Measurements from ENCODE around the gene SLC23A1. TPM values are rescaled to one million over a fixed set of nuclear protein-coding genes. Genes with fewer than 3 reads are reported as not detected.
"Not testable (repeated sequence)": the region's sequence is repeated elsewhere in the genome, so short reads cannot be mapped to it uniquely, and the experiment has no call there.

The SLC23A1 gene
- total and polyA plus RNA-seq, 4 donors = 10.0 to 18.0 (median 17.4) TPM

- H3K27ac ChIP-seq (ENCODE audit: low read depth in 1 of 2, low read length in 2 of 2) = no peak overlapping the region
- TF ChIP-seq JUND (IDR thresholded peaks at IDR 0.05) (no peak), HNF4G (IDR thresholded peaks at IDR 0.05) (no peak), MAX (IDR thresholded peaks at IDR 0.05) (no peak), ZBTB33 (IDR thresholded peaks at IDR 0.05) (no peak), EGR1 (IDR thresholded peaks at IDR 0.05; ENCODE audit: low read depth in 2 of 2) (no peak), CTCF (IDR thresholded peaks at IDR 0.05; ENCODE audit: low read depth, low read length, missing input control) (no peak), GABPA (IDR thresholded peaks at IDR 0.05 in 1 of 2, conservative IDR thresholded peaks at IDR 0.05 in 1 of 2) (no peak), TAF1 (conservative IDR thresholded peaks at IDR 0.05) (no peak), RAD21 (IDR thresholded peaks at IDR 0.05) (no peak), RXRA (IDR thresholded peaks at IDR 0.05) (no peak), FOXA1 (IDR thresholded peaks at IDR 0.05) (no peak)
- TF ChIP-seq, protein P1, sequence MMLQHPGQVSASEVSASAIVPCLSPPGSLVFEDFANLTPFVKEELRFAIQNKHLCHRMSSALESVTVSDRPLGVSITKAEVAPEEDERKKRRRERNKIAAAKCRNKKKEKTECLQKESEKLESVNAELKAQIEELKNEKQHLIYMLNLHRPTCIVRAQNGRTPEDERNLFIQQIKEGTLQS (IDR thresholded peaks at IDR 0.05) = no peak
- TF ChIP-seq, protein P2, sequence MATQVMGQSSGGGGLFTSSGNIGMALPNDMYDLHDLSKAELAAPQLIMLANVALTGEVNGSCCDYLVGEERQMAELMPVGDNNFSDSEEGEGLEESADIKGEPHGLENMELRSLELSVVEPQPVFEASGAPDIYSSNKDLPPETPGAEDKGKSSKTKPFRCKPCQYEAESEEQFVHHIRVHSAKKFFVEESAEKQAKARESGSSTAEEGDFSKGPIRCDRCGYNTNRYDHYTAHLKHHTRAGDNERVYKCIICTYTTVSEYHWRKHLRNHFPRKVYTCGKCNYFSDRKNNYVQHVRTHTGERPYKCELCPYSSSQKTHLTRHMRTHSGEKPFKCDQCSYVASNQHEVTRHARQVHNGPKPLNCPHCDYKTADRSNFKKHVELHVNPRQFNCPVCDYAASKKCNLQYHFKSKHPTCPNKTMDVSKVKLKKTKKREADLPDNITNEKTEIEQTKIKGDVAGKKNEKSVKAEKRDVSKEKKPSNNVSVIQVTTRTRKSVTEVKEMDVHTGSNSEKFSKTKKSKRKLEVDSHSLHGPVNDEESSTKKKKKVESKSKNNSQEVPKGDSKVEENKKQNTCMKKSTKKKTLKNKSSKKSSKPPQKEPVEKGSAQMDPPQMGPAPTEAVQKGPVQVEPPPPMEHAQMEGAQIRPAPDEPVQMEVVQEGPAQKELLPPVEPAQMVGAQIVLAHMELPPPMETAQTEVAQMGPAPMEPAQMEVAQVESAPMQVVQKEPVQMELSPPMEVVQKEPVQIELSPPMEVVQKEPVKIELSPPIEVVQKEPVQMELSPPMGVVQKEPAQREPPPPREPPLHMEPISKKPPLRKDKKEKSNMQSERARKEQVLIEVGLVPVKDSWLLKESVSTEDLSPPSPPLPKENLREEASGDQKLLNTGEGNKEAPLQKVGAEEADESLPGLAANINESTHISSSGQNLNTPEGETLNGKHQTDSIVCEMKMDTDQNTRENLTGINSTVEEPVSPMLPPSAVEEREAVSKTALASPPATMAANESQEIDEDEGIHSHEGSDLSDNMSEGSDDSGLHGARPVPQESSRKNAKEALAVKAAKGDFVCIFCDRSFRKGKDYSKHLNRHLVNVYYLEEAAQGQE (IDR thresholded peaks at IDR 0.05) = no peak
- peaks cover 0 to 2% (median 0%) of the 10 kb centered on the region in 4 donors for H3K4me1 ChIP-seq (ENCODE audit: control insufficient read depth in 4 of 4, insufficient read depth in 4 of 4, low read length in 3 of 4)
- H3K9me3 ChIP-seq (ENCODE audit: control insufficient read depth in 4 of 4, low read length in 3 of 4) = no peaks in the 10 kb centered on the region
- DNase-seq (ENCODE audit: low spot score) = no peak
- 82% methylated on average over 6 of the region's 6 CpGs for WGBS
- H3K36me3 ChIP-seq (ENCODE audit: control insufficient read depth in 4 of 4, insufficient read depth in 3 of 4, low read depth in 1 of 4, low read length in 3 of 4) = no peaks in the 10 kb centered on the region
- H3K9ac ChIP-seq (ENCODE audit: low read depth in 1 of 2, low read length in 2 of 2) = no peak overlapping the region
- H3K27me3 ChIP-seq (ENCODE audit: control insufficient read depth in 4 of 4, insufficient read depth in 4 of 4, low read length in 3 of 4) = no peaks in the 10 kb centered on the region
- no peak overlapping the region for H3K4me3 ChIP-seq (ENCODE audit: low read depth in 1 of 3, low read length in 3 of 3)
These were observed 27.3 kb upstream of the SLC23A1 start for GRCh38 chr5:139410121-139410992.

- not testable (repeated sequence) for DNase-seq (ENCODE audit: low spot score); H3K36me3 ChIP-seq (ENCODE audit: control insufficient read depth in 4 of 4, insufficient read depth in 3 of 4, low read depth in 1 of 4, low read length in 3 of 4); H3K4me3 ChIP-seq (ENCODE audit: low read depth in 1 of 3, low read length in 3 of 3); H3K9me3 ChIP-seq (ENCODE audit: control insufficient read depth in 4 of 4, low read length in 3 of 4); H3K4me1 ChIP-seq (ENCODE audit: control insufficient read depth in 4 of 4, insufficient read depth in 4 of 4, low read length in 3 of 4); H3K27ac ChIP-seq (ENCODE audit: low read depth in 1 of 2, low read length in 2 of 2); H3K9ac ChIP-seq (ENCODE audit: low read depth in 1 of 2, low read length in 2 of 2); H3K27me3 ChIP-seq (ENCODE audit: control insufficient read depth in 4 of 4, insufficient read depth in 4 of 4, low read length in 3 of 4)
- 95% methylated on average over 5 of the region's 5 CpGs for WGBS
These were observed 26.0 kb upstream of the SLC23A1 start for GRCh38 chr5:139409116-139409515.

Measured in liver (tissue), 9 donors.